GM12878 (cell line): Measurements from ENCODE around the gene IP6K3. TPM values are rescaled to one million over a fixed set of nuclear protein-coding genes. Genes with fewer than 3 reads are reported as not detected.

ENCODE experiments used
- ATAC-seq: fragments of 200-7000 bp; cut with Tn5 transposase; 3 replicates; pipeline ENCODE4 v1.9.1; 2020; ENCODE audit warnings: mild to moderate bottlenecking, moderate library complexity
- BruUV-seq: library from RNA; stranded (reverse); fragments of 400-500 nt; replicated peaks from 2 replicates; lab custom pipeline; 2021; lab: Mats Ljungman, UMichigan
- CTCF ChIA-PET: fragments of 300-600 bp; sonication (Branson Sonifier 250); formaldehyde crosslinking; extraction: SDS; loops from one replicate; lab custom pipeline; 2021; ENCODE audit warnings: inconsistent platforms; lab: Yijun Ruan, JAX
- POLR2A ChIA-PET: fragments of 350-600 bp; formaldehyde crosslinking; extraction: SDS; loops from one replicate; lab custom pipeline; 2021; ENCODE audit warnings: inconsistent platforms; lab: Charles Lee
- RAD21 ChIA-PET: fragments of 300-600 bp; sonication (Branson Sonifier 250); formaldehyde crosslinking; loops from one replicate; lab custom pipeline; 2023; ENCODE audit warnings: antibody characterized with exemption; ENCODE audit not compliant: unreplicated experiment; lab: Charles Lee
- SMC1A ChIA-PET: fragments of 300-600 bp; sonication (Branson Sonifier 250); formaldehyde crosslinking; loops from one replicate; lab custom pipeline; 2023; ENCODE audit not compliant: unreplicated experiment, uncharacterized antibody; lab: Charles Lee
- DNase-seq: peaks from one replicate; pipeline ENCODE4 v3.0.0-alpha.2; 2011; ENCODE audit warnings: low read depth, low spot score
- FAIRE-seq: peaks from 3 replicates; lab custom pipeline; 2011; peaks lifted over from hg19 to GRCh38; lab: Jason Lieb, UNC
- H2AFZ ChIP-seq: 2 replicates; pipeline ENCODE4 v1.6.0; 2011; ENCODE audit warnings: low read depth, low read length, control low read depth; ENCODE audit not compliant: control insufficient read depth
- H3K27ac ChIP-seq: 2 replicates; pipeline ENCODE4 v1.5.1; 2011; ENCODE audit warnings: control low read depth; ENCODE audit not compliant: control insufficient read depth, insufficient read depth
- H3K27me3 ChIP-seq, 2 experiments: replicated peaks in 1 of 2; 2 replicates each; pipeline versions ENCODE4 v1.6.0 to v1.6.1; 2011; ENCODE audit warnings: low read length in 1 of 2; ENCODE audit not compliant: control insufficient read depth in 2 of 2, insufficient read depth in 2 of 2
- H3K36me3 ChIP-seq, 2 experiments: 2 replicates each; pipeline ENCODE4 v1.5.1; 2011; ENCODE audit warnings: low read length in 1 of 2; ENCODE audit not compliant: control insufficient read depth in 2 of 2, insufficient read depth in 2 of 2
- H3K4me1 ChIP-seq: 2 replicates; pipeline ENCODE4 v1.6.1; 2011; ENCODE audit warnings: mild to moderate bottlenecking, low read length, moderate library complexity, mixed read lengths; ENCODE audit not compliant: control insufficient read depth, insufficient read depth
- H3K4me2 ChIP-seq: 2 replicates; pipeline ENCODE4 v1.6.0; 2011; ENCODE audit warnings: control low read depth; ENCODE audit not compliant: control insufficient read depth, insufficient read depth
- H3K4me3 ChIP-seq: fragments of 200-600 bp; sonication (generic); 2 replicates; pipeline ENCODE4 v1.5.1; 2016
- H3K79me2 ChIP-seq: 2 replicates; pipeline ENCODE4 v1.6.0; 2011; ENCODE audit warnings: low read length; ENCODE audit not compliant: control insufficient read depth, insufficient read depth
- H3K9ac ChIP-seq: 2 replicates; pipeline ENCODE4 v1.8.0; 2011; ENCODE audit warnings: low read length, control low read depth, mixed read lengths; ENCODE audit not compliant: control insufficient read depth, insufficient read depth
- H3K9me3 ChIP-seq: replicated peaks from 3 replicates; pipeline ENCODE4 v1.5.1; 2011; ENCODE audit warnings: mild to moderate bottlenecking, low read length; ENCODE audit not compliant: control insufficient read depth, insufficient read depth
- H4K20me1 ChIP-seq: 2 replicates; pipeline ENCODE4 v1.6.0; 2011; ENCODE audit not compliant: control insufficient read depth, insufficient read depth
- ASH2L ChIP-seq: fragments of 300-600, 200-600 bp; sonication (generic); IDR thresholded peaks from 2 replicates; pipeline ENCODE4 v1.6.1; 2017; ENCODE audit warnings: low read depth, mild to moderate bottlenecking, borderline replicate concordance
- MTA2 ChIP-seq: fragments of 450-650 bp; IDR thresholded peaks from 2 replicates; pipeline ENCODE4 v1.6.1; 2016; ENCODE audit warnings: low read depth, mild to moderate bottlenecking, moderate library complexity
- SMAD5 ChIP-seq: IDR thresholded peaks from 2 replicates; pipeline ENCODE4 v1.6.1; 2016; ENCODE audit warnings: antibody characterized with exemption, low read depth
- ZNF622 ChIP-seq: fragments of 450-650 bp; IDR thresholded peaks from 2 replicates; pipeline ENCODE4 v1.6.1; 2017; ENCODE audit warnings: mild to moderate bottlenecking, inconsistent platforms
- WGBS: methylation state at CpG from one replicate; pipeline ENCODE4 v1.1.6; 2016; ENCODE audit warnings: low lambda C conversion rate; ENCODE audit not compliant: insufficient replicate concordance, insufficient coverage; ENCODE audit errors: missing lambda C conversion rate; 5-methylcytosine and 5-hydroxymethylcytosine counted together
- in situ Hi-C: fragments of 300-500 bp; cut with MboI; formaldehyde crosslinking; loops from 9 replicates; pipeline ENCODE4 v1.14.3; 2018; ENCODE audit warnings: mixed read lengths
- intact Hi-C: fragments of 100-400 bp; cut with micrococcal nuclease; formaldehyde crosslinking; loops from one replicate; pipeline ENCODE4 v1.14.2; 2022; ENCODE audit not compliant: unreplicated experiment
- polyA plus RNA-seq, 11 experiments: library from polyadenylated mRNA; depleted of rRNA in 4 of 11; unstranded in 6 of 11; stranded (reverse) in 5 of 11; fragments of >200 nt; fragmentation: Nextera tagmentation in 4 of 11; fragmentation: Illumina TruSeq in 1 of 11; extraction: Ambion mirVana in 4 of 11; extraction: Trizol in 1 of 11; gene quantifications; 1 replicate in 1 of 11; 2 replicates in 10 of 11; pipeline versions ENCODE4 v1.2.1 to v1.2.3, GENCODE V29; 2011 to 2016; ENCODE audit warnings: inconsistent platforms in 2 of 11, missing spikeins in 2 of 11, low read depth in 1 of 11
- total RNA-seq, 4 experiments: library from RNA; depleted of rRNA in 3 of 4; stranded (reverse); fragments of >200 nt in 3 of 4; fragmentation: Illumina TruSeq in 1 of 4; extraction: Trizol in 1 of 4; gene quantifications; 2 replicates each; pipeline versions ENCODE4 v1.2.1 to v1.2.3, GENCODE V29; 2013 to 2021
- TF ChIP-seq, protein P1 (sequence below): IDR thresholded peaks from 2 replicates; pipeline ENCODE4 v1.6.1; 2011; ENCODE audit warnings: low read depth, low read length, improper control_type of control experiment, borderline replicate concordance
- TF ChIP-seq, protein P2 (sequence below): fragments of 450-650 bp; IDR thresholded peaks from 2 replicates; pipeline ENCODE4 v1.6.1; 2016; ENCODE audit warnings: mild to moderate bottlenecking

The IP6K3 gene
- total and polyA plus RNA-seq, 10 of the 15 experiments (the other 5 are each of a cell fraction or from before 2014, with no cell fraction given), result 0.02 to 0.15 (median 0.09) TPM; not detected in 7

- H3K36me3 ChIP-seq, result peaks cover 0 to 11% of the 10 kb centered on the region in 2 experiments; a peak in 2 of 4 replicates
- H3K79me2 ChIP-seq, result peaks cover 30% of the 10 kb centered on the region
- in situ Hi-C loops (no loop called here), intact Hi-C loops (no loop called here)
- no peaks in the 10 kb centered on the region for H3K27me3 ChIP-seq
- peak; percentile 27 for FAIRE-seq
- H3K27ac ChIP-seq, result peak overlapping the region; percentile 87; the same call in 1 of the 2 replicates
- no peak for ATAC-seq
- no peak for TF ChIP-seq ASH2L
- TF ChIP-seq SMAD5, result 0 out of 2 replicates have a peak, but pooled peaks have one; percentile 10
- no peaks in the 10 kb centered on the region for H3K9me3 ChIP-seq
- no peaks in the 10 kb centered on the region; the same call in 1 of the 2 replicates for H4K20me1 ChIP-seq
- 30% methylated on average over 7 of the region's 7 CpGs for WGBS
- peak overlapping the region; percentile 87 for H3K4me2 ChIP-seq
- no peak overlapping the region for H2AFZ ChIP-seq
- peaks cover 6% of the 10 kb centered on the region for H3K4me1 ChIP-seq
- no peak for DNase-seq
- ChIA-PET RAD21 (interaction anchor here (0.6 to 1.7 kb wide), 4 partner anchors 16 to 249 kb away, joined by 3 to 6 read pairs (median 4); partner anchors contain the start of gene UQCC2), CTCF (interaction anchor here (0.7 to 1.9 kb wide), 5 partner anchors 16 to 76 kb away, joined by 3 to 7 read pairs (median 4); partner anchors contain the start of gene UQCC2), SMC1A (interaction anchor here (1.1 to 1.4 kb wide), 3 partner anchors 16 to 33 kb away, joined by 3 to 4 read pairs (median 3); no protein-coding TSS in a partner anchor), POLR2A (interaction anchor here (0.6 kb wide), 1 partner anchor 436 kb away, joined by 4 read pairs; no protein-coding TSS in a partner anchor)
- TSS peak; percentile 77 for BruUV-seq
- H3K9ac ChIP-seq, result peak overlapping the region; percentile 87; the same call in 1 of the 2 replicates
- peak overlapping the region; percentile 95 for H3K4me3 ChIP-seq
Observed at GRCh38 chr6:33787346-33787953, 40.7 kb upstream of the IP6K3 start.

- POLR2A ChIA-PET, result no interaction called here
- Histone ChIP-seq H3K9ac (no peak overlapping the region), H3K27me3 (no peaks in the 10 kb centered on the region), H3K4me2 (peak overlapping the region; percentile 87; the same call in 1 of the 2 replicates), H3K9me3 (no peaks in the 10 kb centered on the region), H3K4me3 (peak overlapping the region; percentile 95), H3K27ac (no peak overlapping the region), H3K79me2 (peaks cover 30% of the 10 kb centered on the region), H3K36me3 (peaks cover 5 to 13% of the 10 kb centered on the region in 2 experiments; a peak in 2 of 4 replicates), H3K4me1 (peaks cover 6% of the 10 kb centered on the region), H2AFZ (no peak overlapping the region), H4K20me1 (no peaks in the 10 kb centered on the region; the same call in 1 of the 2 replicates)
- intact Hi-C loops, result no loop called here
- TF ChIP-seq MTA2, result no peak
- TF ChIP-seq, protein P1, sequence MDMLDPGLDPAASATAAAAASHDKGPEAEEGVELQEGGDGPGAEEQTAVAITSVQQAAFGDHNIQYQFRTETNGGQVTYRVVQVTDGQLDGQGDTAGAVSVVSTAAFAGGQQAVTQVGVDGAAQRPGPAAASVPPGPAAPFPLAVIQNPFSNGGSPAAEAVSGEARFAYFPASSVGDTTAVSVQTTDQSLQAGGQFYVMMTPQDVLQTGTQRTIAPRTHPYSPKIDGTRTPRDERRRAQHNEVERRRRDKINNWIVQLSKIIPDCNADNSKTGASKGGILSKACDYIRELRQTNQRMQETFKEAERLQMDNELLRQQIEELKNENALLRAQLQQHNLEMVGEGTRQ, result no peak
- no peak for TF ChIP-seq ZNF622
- TF ChIP-seq, protein P2, sequence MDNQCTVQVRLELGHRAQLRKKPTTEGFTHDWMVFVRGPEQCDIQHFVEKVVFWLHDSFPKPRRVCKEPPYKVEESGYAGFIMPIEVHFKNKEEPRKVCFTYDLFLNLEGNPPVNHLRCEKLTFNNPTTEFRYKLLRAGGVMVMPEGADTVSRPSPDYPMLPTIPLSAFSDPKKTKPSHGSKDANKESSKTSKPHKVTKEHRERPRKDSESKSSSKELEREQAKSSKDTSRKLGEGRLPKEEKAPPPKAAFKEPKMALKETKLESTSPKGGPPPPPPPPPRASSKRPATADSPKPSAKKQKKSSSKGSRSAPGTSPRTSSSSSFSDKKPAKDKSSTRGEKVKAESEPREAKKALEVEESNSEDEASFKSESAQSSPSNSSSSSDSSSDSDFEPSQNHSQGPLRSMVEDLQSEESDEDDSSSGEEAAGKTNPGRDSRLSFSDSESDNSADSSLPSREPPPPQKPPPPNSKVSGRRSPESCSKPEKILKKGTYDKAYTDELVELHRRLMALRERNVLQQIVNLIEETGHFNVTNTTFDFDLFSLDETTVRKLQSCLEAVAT, result no peak
- DNase-seq, result no peak
- no TSS peak for BruUV-seq
- CTCF ChIA-PET, result interaction anchor here (1.4 to 1.9 kb wide), 2 partner anchors 15 to 17 kb away, joined by 4 to 7 read pairs; no protein-coding TSS in a partner anchor
- FAIRE-seq, result no peak
- SMC1A ChIA-PET, result interaction anchor here (1.4 kb wide), 1 partner anchor 15 kb away, joined by 4 read pairs; no protein-coding TSS in a partner anchor
- no peak for ATAC-seq
- RAD21 ChIA-PET, result interaction anchor here (0.9 kb wide), 1 partner anchor 15 kb away, joined by 3 read pairs; no protein-coding TSS in a partner anchor
- in situ Hi-C loops, result no loop called here
- 95% methylated on average over 3 of the region's 3 CpGs for WGBS
Observed at GRCh38 chr6:33786736-33787135, 40.0 kb upstream of the IP6K3 start.
